PFSK-1 (cell line): ENCODE results near the gene GSAP.

ENCODE experiments used
- FOXP2 ChIP-seq: optimal IDR thresholded peaks from 2 replicates; pipeline ENCODE3; 2011; ENCODE audit warnings: borderline replicate concordance, control low read depth, inconsistent platforms; ENCODE audit not compliant: insufficient read depth; ENCODE audit errors: extremely low read length, extremely low read depth
- POLR2AphosphoS5 ChIP-seq: IDR thresholded peaks from 2 replicates; pipeline ENCODE4 v1.6.1; 2012; ENCODE audit warnings: low read depth, mild to moderate bottlenecking, control low read depth, low read length, moderate library complexity
- REST ChIP-seq, 2 experiments: IDR thresholded peaks; 2 replicates each; pipeline versions ENCODE4 v1.6.1 to v1.8.0; 2011 to 2012; ENCODE audit warnings: low read depth in 2 of 2, low read length in 2 of 2, control low read depth in 1 of 2, inconsistent platforms in 1 of 2, mild to moderate bottlenecking in 1 of 2, moderate library complexity in 1 of 2; ENCODE audit not compliant: insufficient read depth in 1 of 2
- SIN3A ChIP-seq: IDR thresholded peaks from 2 replicates; pipeline ENCODE4 v1.6.1; 2012; ENCODE audit warnings: mild to moderate bottlenecking, low read length, moderate library complexity, borderline replicate concordance; ENCODE audit not compliant: insufficient read depth
- TAF1 ChIP-seq: IDR thresholded peaks from 2 replicates; pipeline ENCODE4 v1.6.1; 2012; ENCODE audit warnings: low read length, control low read depth, borderline replicate concordance; ENCODE audit not compliant: insufficient read depth

GRCh38 chr7:77461842-77462241, 45.7 kb upstream of the GSAP start:
- TF ChIP-seq POLR2AphosphoS5 (no peak), SIN3A (no peak), REST (IDR thresholded peaks at IDR 0.05; ENCODE audit: insufficient read depth in 1 of 2, low read depth in 2 of 2, low read length in 2 of 2) (no peak), TAF1 (no peak), FOXP2 (no peak)
